Endothelial cell (in vitro differentiated cells): Measurements from ENCODE around the gene TRMT1L. TPM values are rescaled to one million over a fixed set of nuclear protein-coding genes. Genes with fewer than 3 reads are reported as not detected.

Experiments
- DNase-seq: peaks from one replicate; pipeline ENCODE4 v3.0.0; 2021; ENCODE audit warnings: low spot score
- H3K27ac Mint-ChIP-seq: one replicate; pipeline ENCODE4 v1.8.0; 2021; ENCODE audit warnings: mixed read lengths, inconsistent platforms; ENCODE audit not compliant: unreplicated experiment
- H3K27me3 Mint-ChIP-seq: one replicate; pipeline ENCODE4 v1.8.0; 2021; ENCODE audit warnings: mild to moderate bottlenecking, moderate library complexity, mixed read lengths, inconsistent platforms; ENCODE audit not compliant: unreplicated experiment
- H3K36me3 Mint-ChIP-seq: one replicate; pipeline ENCODE4 v1.8.0; 2021; ENCODE audit warnings: mild to moderate bottlenecking, low read depth, mixed read lengths, inconsistent platforms; ENCODE audit not compliant: unreplicated experiment
- H3K4me1 Mint-ChIP-seq: one replicate; pipeline ENCODE4 v1.8.0; 2021; ENCODE audit warnings: mild to moderate bottlenecking, mixed read lengths, inconsistent platforms; ENCODE audit not compliant: unreplicated experiment
- H3K4me3 Mint-ChIP-seq: one replicate; pipeline ENCODE4 v1.8.0; 2021; ENCODE audit warnings: mild to moderate bottlenecking, mixed read lengths, inconsistent platforms; ENCODE audit not compliant: unreplicated experiment
- H3K9me3 Mint-ChIP-seq: one replicate; pipeline ENCODE4 v1.8.0; 2021; ENCODE audit warnings: mixed read lengths, inconsistent platforms; ENCODE audit not compliant: unreplicated experiment
- total RNA-seq: library from RNA; stranded (reverse); fragmentation: NEBNext Ultra II Directional; extraction: Animal tissue kit (Norgen Biotek cat#: 25700); gene quantifications from one replicate; pipeline ENCODE4 v1.2.1, GENCODE V29; 2021; ENCODE audit not compliant: unreplicated experiment
- TF ChIP-seq, protein P1 (sequence below): fragments of 200-600 bp; sonication (generic); IDR thresholded peaks from one replicate; pipeline ENCODE4 v1.5.0; 2021; ENCODE audit warnings: antibody characterized with exemption; ENCODE audit not compliant: unreplicated experiment

TRMT1L gene
- total RNA-seq, 1 donor from 2014 or later, result 17.4 TPM

DNA sequence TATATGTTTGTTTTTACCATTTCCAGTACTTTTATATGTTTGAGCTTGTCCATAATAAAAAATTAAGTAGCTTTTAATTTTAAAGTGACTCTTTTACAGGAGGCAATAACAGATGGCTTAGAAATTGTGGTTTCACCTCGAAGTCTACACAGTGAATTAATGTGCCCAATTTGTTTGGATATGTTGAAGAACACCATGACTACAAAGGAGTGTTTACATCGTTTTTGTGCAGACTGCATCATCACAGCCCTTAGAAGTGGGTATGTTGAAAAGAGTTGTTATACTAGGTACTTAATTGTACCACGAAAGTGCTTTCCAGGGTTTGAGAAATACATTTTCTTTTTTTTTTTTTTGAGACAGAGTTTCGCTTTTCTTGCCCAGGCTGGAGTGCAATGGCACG is 65.3 kb downstream of the TRMT1L start:
- H3K4me1 Mint-ChIP-seq, result peaks cover 6% of the 10 kb centered on the region
- H3K4me3 Mint-ChIP-seq, result no peak overlapping the region
- H3K27me3 Mint-ChIP-seq, result no peaks in the 10 kb centered on the region
- H3K9me3 Mint-ChIP-seq, result no peaks in the 10 kb centered on the region
- H3K36me3 Mint-ChIP-seq, result peaks cover 24% of the 10 kb centered on the region
- H3K27ac Mint-ChIP-seq, result no peak overlapping the region
- DNase-seq, result no peak
- TF ChIP-seq, protein P1, sequence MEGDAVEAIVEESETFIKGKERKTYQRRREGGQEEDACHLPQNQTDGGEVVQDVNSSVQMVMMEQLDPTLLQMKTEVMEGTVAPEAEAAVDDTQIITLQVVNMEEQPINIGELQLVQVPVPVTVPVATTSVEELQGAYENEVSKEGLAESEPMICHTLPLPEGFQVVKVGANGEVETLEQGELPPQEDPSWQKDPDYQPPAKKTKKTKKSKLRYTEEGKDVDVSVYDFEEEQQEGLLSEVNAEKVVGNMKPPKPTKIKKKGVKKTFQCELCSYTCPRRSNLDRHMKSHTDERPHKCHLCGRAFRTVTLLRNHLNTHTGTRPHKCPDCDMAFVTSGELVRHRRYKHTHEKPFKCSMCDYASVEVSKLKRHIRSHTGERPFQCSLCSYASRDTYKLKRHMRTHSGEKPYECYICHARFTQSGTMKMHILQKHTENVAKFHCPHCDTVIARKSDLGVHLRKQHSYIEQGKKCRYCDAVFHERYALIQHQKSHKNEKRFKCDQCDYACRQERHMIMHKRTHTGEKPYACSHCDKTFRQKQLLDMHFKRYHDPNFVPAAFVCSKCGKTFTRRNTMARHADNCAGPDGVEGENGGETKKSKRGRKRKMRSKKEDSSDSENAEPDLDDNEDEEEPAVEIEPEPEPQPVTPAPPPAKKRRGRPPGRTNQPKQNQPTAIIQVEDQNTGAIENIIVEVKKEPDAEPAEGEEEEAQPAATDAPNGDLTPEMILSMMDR, result no peak

DNA sequence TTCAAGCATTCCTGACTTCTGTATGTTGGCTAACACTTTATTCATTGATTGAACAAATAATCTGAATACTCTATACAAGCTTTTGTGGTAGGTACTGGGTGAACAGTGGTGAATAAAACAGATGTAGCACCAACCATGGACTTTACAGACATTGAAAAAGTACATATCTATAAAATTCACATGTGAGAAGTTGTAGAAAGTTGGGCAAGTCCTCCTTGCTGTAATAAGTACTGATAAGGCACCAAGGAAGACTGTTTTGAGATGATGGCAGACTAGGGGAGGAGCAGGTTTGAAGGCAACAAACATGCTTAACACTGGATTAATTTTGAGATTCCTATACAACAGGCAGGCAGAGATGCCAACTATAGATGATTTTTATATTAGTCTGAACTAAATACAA is 69.0 kb downstream of the TRMT1L start:
- Mint-ChIP-seq H3K9me3 (no peaks in the 10 kb centered on the region), H3K27ac (no peak overlapping the region), H3K4me1 (peaks cover 13% of the 10 kb centered on the region), H3K4me3 (no peak overlapping the region), H3K27me3 (no peaks in the 10 kb centered on the region), H3K36me3 (peaks cover 19% of the 10 kb centered on the region)
- DNase-seq, result no peak
- TF ChIP-seq, protein P1, result no peak

DNA sequence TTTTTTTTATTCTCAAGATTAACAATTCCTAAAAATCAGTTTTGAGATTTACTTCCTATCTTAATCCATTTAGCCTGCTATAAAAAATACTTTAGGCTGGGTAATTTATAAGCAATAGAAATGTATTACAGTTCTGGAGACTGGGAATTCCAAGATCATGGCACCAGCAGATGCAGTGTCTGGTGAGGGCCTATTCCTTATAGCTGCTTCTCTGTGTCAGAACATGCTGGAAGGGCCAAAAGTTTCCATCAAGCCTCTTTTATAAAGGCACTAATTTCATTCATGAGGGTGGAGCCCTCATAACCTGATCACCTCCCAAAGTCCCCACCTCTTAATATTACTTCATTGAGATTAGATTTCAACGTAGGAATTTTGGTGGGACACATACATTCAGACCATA is 69.7 kb downstream of the TRMT1L start:
- no peaks in the 10 kb centered on the region for H3K27me3 Mint-ChIP-seq
- H3K4me1 Mint-ChIP-seq, result peaks cover 13% of the 10 kb centered on the region
- no peak for DNase-seq
- peak overlapping the region; percentile 19 for H3K27ac Mint-ChIP-seq
- H3K36me3 Mint-ChIP-seq, result peaks cover 19% of the 10 kb centered on the region
- H3K9me3 Mint-ChIP-seq, result no peaks in the 10 kb centered on the region
- H3K4me3 Mint-ChIP-seq, result no peak overlapping the region
- TF ChIP-seq, protein P1, result no peak

DNA sequence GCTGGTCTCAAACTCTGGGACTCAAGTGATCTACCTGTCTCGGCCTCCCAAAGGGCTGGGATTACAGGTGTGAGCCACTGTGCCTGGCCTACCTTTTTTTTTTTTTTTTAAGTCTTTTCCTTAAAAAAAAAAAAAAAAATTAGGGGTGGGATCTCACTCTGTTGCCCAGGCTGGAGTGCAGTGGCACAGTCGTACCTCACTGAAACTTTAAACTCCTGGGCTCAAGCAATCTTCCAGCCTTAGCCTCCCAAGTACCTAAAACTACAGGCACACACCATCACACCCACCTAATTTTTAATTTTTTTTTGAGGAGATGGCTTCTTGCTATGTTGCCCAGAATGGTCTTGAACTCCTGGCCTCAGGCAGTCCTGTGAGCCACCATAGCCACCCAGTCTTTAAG is 72.9 kb downstream of the TRMT1L start:
- Mint-ChIP-seq H3K4me3 (no peak overlapping the region), H3K27ac (no peak overlapping the region), H3K4me1 (peaks cover 13% of the 10 kb centered on the region), H3K9me3 (no peaks in the 10 kb centered on the region), H3K36me3 (peaks cover 14% of the 10 kb centered on the region), H3K27me3 (peaks cover 2% of the 10 kb centered on the region)
- TF ChIP-seq, protein P1, result no peak
- DNase-seq, result no peak

DNA sequence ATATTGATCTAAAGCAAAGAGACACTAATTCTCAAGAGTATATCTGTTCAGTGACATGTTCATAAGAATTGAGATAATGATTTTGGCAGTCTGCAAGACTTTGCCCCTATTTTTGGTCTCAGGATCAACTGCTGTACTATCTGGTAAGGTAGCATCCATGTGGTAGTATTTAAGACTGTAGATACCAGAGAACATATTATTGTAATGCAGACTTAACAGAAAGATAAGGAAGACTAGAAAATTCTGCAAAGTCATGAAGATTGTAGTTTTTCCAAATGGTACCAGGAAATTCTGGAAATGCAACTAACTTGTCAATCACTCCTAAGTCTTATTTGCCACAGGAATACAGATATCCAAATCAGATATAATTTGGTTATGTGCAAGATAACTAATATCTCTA is 76.3 kb downstream of the TRMT1L start:
- TF ChIP-seq, protein P1, result no peak
- H3K4me1 Mint-ChIP-seq, result peaks cover 11% of the 10 kb centered on the region
- H3K36me3 Mint-ChIP-seq, result peaks cover 1% of the 10 kb centered on the region
- peaks cover 4% of the 10 kb centered on the region for H3K27me3 Mint-ChIP-seq
- H3K4me3 Mint-ChIP-seq, result no peak overlapping the region
- DNase-seq, result no peak
- H3K9me3 Mint-ChIP-seq, result no peaks in the 10 kb centered on the region
- H3K27ac Mint-ChIP-seq, result no peak overlapping the region
